Trophoblast cell (in vitro differentiated cells and primary cell): ENCODE results near the gene ASIC2.
A peak's percentile ranks its signal among the peaks of the same experiment; 100 is the strongest.

Experiments used
- DNase-seq, 2 donors: peaks; one replicate each; pipeline ENCODE4 v3.0.0-alpha.2; 2016
- H2AFZ ChIP-seq: 2 replicates; pipeline ENCODE4 v1.6.1; 2013; ENCODE audit warnings: low read length, moderate library complexity, mild to moderate bottlenecking; ENCODE audit not compliant: insufficient read depth, poor library complexity
- H2AK5ac ChIP-seq: 2 replicates; pipeline ENCODE4 v1.6.1; 2013; ENCODE audit warnings: mild to moderate bottlenecking, low read length
- H2BK120ac ChIP-seq: 2 replicates; pipeline ENCODE4 v1.6.1; 2013; ENCODE audit warnings: low read length, mild to moderate bottlenecking, moderate library complexity; ENCODE audit not compliant: insufficient read depth, poor library complexity
- H2BK12ac ChIP-seq: 2 replicates; pipeline ENCODE4 v1.6.1; 2013; ENCODE audit warnings: mild to moderate bottlenecking, low read length, moderate library complexity
- H2BK5ac ChIP-seq: 2 replicates; pipeline ENCODE4 v1.6.1; 2013; ENCODE audit warnings: low read length, low read depth, moderate library complexity, mild to moderate bottlenecking; ENCODE audit not compliant: poor library complexity
- H3K14ac ChIP-seq: 2 replicates; pipeline ENCODE4 v1.6.1; 2013; ENCODE audit warnings: mild to moderate bottlenecking, low read length
- H3K18ac ChIP-seq: 2 replicates; pipeline ENCODE4 v1.6.1; 2013; ENCODE audit warnings: mild to moderate bottlenecking, low read length
- H3K23ac ChIP-seq: 2 replicates; pipeline ENCODE4 v1.6.1; 2013; ENCODE audit warnings: low read length
- H3K27ac ChIP-seq: 2 replicates; pipeline ENCODE4 v1.5.1; 2013; ENCODE audit warnings: low read depth, mild to moderate bottlenecking, inconsistent platforms, low read length, moderate library complexity
- H3K27me3 ChIP-seq: 2 replicates; pipeline ENCODE4 v1.6.1; 2013; ENCODE audit warnings: inconsistent platforms, mild to moderate bottlenecking, low read length, moderate library complexity; ENCODE audit not compliant: insufficient read depth
- H3K36me3 ChIP-seq, 2 experiments: 1 replicate in 1 of 2; 2 replicates in 1 of 2; pipeline ENCODE4 v1.6.1; 2013; ENCODE audit warnings: low read length in 2 of 2, mild to moderate bottlenecking in 2 of 2, moderate library complexity in 1 of 2; ENCODE audit not compliant: insufficient read depth in 2 of 2, control insufficient read depth in 1 of 2
- H3K4ac ChIP-seq: 2 replicates; pipeline ENCODE4 v1.6.1; 2013; ENCODE audit warnings: low read depth, mild to moderate bottlenecking, low read length, moderate library complexity
- H3K4me1 ChIP-seq, 2 experiments: 1 replicate in 1 of 2; 2 replicates in 1 of 2; pipeline ENCODE4 v1.6.1; 2013; ENCODE audit warnings: low read length in 2 of 2, mild to moderate bottlenecking in 2 of 2, moderate library complexity in 1 of 2; ENCODE audit not compliant: insufficient read depth in 2 of 2, control insufficient read depth in 1 of 2
- H3K4me2 ChIP-seq: 2 replicates; pipeline ENCODE4 v1.6.1; 2013; ENCODE audit warnings: inconsistent platforms, mild to moderate bottlenecking, low read length, moderate library complexity
- H3K4me3 ChIP-seq: 2 replicates; pipeline ENCODE4 v1.5.1; 2013; ENCODE audit warnings: mild to moderate bottlenecking, low read depth, low read length, inconsistent platforms
- H3K79me1 ChIP-seq: one replicate; pipeline ENCODE4 v1.6.1; 2013; ENCODE audit warnings: low read length
- H3K79me2 ChIP-seq: 2 replicates; pipeline ENCODE4 v1.6.1; 2013; ENCODE audit warnings: low read length, mild to moderate bottlenecking; ENCODE audit not compliant: control insufficient read depth, insufficient read depth, poor library complexity
- H3K9ac ChIP-seq: 2 replicates; pipeline ENCODE4 v1.6.1; 2013; ENCODE audit warnings: mild to moderate bottlenecking, low read length
- H3K9me3 ChIP-seq: 2 replicates; pipeline ENCODE4 v1.6.1; 2013; ENCODE audit warnings: low read depth, mild to moderate bottlenecking, control low read depth, inconsistent platforms, low read length; ENCODE audit not compliant: insufficient read depth
- H4K12ac ChIP-seq: 2 replicates; pipeline ENCODE4 v1.6.1; 2013; ENCODE audit warnings: low read depth, mild to moderate bottlenecking, low read length, moderate library complexity
- H4K8ac ChIP-seq: 2 replicates; pipeline ENCODE4 v1.6.1; 2013; ENCODE audit warnings: low read depth, mild to moderate bottlenecking, low read length, moderate library complexity
- H4K91ac ChIP-seq: one replicate; pipeline ENCODE4 v1.6.1; 2013; ENCODE audit warnings: low read depth, mild to moderate bottlenecking, low read length, moderate library complexity
- WGBS: extraction: QIAGEN DNeasy Blood & Tissue Kit; methylation state at CpG from one replicate; pipeline ENCODE4 v1.1.7; 2013; ENCODE audit warnings: missing lambda C conversion rate; ENCODE audit not compliant: insufficient read length, insufficient coverage; ENCODE audit errors: extremely low coverage; 5-methylcytosine and 5-hydroxymethylcytosine counted together

The ASIC2 gene

GRCh38 chr17:33053676-33054075, 239.4 kb downstream of the ASIC2 start:
- H4K91ac ChIP-seq = no peak overlapping the region
- WGBS = no CpG with 5 or more reads among the region's 2 CpGs
- H3K36me3 ChIP-seq = no peaks in the 10 kb centered on the region
- H3K9ac ChIP-seq = no peak overlapping the region
- no peak overlapping the region for H2BK5ac ChIP-seq
- no peak overlapping the region for H3K23ac ChIP-seq
- no peak overlapping the region for H2AK5ac ChIP-seq
- no peak overlapping the region for H3K27ac ChIP-seq
- no peaks in the 10 kb centered on the region for H3K4me1 ChIP-seq
- no peak overlapping the region for H3K4me3 ChIP-seq
- H2AFZ ChIP-seq = no peak overlapping the region
- no peak overlapping the region for H3K4ac ChIP-seq
- H3K9me3 ChIP-seq = peaks cover 2% of the 10 kb centered on the region
- H3K14ac ChIP-seq = no peak overlapping the region
- H3K79me2 ChIP-seq = no peaks in the 10 kb centered on the region
- H2BK12ac ChIP-seq = no peak overlapping the region
- H3K27me3 ChIP-seq = no peaks in the 10 kb centered on the region
- H4K12ac ChIP-seq = no peak overlapping the region
- H3K79me1 ChIP-seq = no peaks in the 10 kb centered on the region
- H2BK120ac ChIP-seq = no peak overlapping the region
- no peak overlapping the region for H3K4me2 ChIP-seq
- no peak for DNase-seq
- H4K8ac ChIP-seq = no peak overlapping the region
- H3K18ac ChIP-seq = no peak overlapping the region

- Histone ChIP-seq H3K4me2 (no peak overlapping the region), H4K12ac (no peak overlapping the region), H3K14ac (no peak overlapping the region), H3K18ac (no peak overlapping the region), H3K27me3 (no peaks in the 10 kb centered on the region), H3K79me1 (no peaks in the 10 kb centered on the region), H3K9me3 (peaks cover 2% of the 10 kb centered on the region), H3K27ac (no peak overlapping the region), H3K4me1 (no peaks in the 10 kb centered on the region), H2AK5ac (no peak overlapping the region), H2BK12ac (no peak overlapping the region), H3K79me2 (no peaks in the 10 kb centered on the region), H4K8ac (no peak overlapping the region), H2BK120ac (no peak overlapping the region), H2BK5ac (no peak overlapping the region), H3K4ac (no peak overlapping the region), H3K9ac (no peak overlapping the region), H2AFZ (no peak overlapping the region), H3K36me3 (no peaks in the 10 kb centered on the region), H4K91ac (no peak overlapping the region), H3K23ac (no peak overlapping the region), H3K4me3 (no peak overlapping the region)
- no CpG with 5 or more reads among the region's 4 CpGs for WGBS
- peak in 1 of 2 donors; percentile 58 for DNase-seq
These were observed 240.2 kb downstream of the ASIC2 start for GRCh38 chr17:33052856-33053255.

GRCh38 chr17:33050611-33051140, 242.4 kb downstream of the ASIC2 start:
- Histone ChIP-seq H3K9me3 (peaks cover 2% of the 10 kb centered on the region), H2BK120ac (no peak overlapping the region), H3K79me1 (no peaks in the 10 kb centered on the region), H3K18ac (no peak overlapping the region), H3K4ac (no peak overlapping the region), H3K4me2 (no peak overlapping the region), H3K27ac (no peak overlapping the region), H3K14ac (no peak overlapping the region), H3K27me3 (no peaks in the 10 kb centered on the region), H4K12ac (no peak overlapping the region), H4K91ac (no peak overlapping the region), H2AFZ (no peak overlapping the region), H2AK5ac (no peak overlapping the region), H3K4me3 (no peak overlapping the region), H2BK5ac (no peak overlapping the region), H4K8ac (no peak overlapping the region), H3K23ac (no peak overlapping the region), H3K4me1 (no peaks in the 10 kb centered on the region), H2BK12ac (no peak overlapping the region), H3K79me2 (no peaks in the 10 kb centered on the region), H3K9ac (no peak overlapping the region), H3K36me3 (no peaks in the 10 kb centered on the region)
- DNase-seq = peak in 1 of 2 donors; percentile 18
- WGBS = no CpG with 5 or more reads among the region's 1 CpG

GRCh38 chr17:33049781-33050414, 243.2 kb downstream of the ASIC2 start:
- no peak overlapping the region for H3K9ac ChIP-seq
- H3K23ac ChIP-seq = no peak overlapping the region
- H3K4me2 ChIP-seq = no peak overlapping the region
- no peak overlapping the region for H2AFZ ChIP-seq
- H3K27ac ChIP-seq = no peak overlapping the region
- H4K91ac ChIP-seq = no peak overlapping the region
- H3K4ac ChIP-seq = no peak overlapping the region
- no peak overlapping the region for H2BK12ac ChIP-seq
- DNase-seq = peak; percentile 28 to 80
- no peaks in the 10 kb centered on the region for H3K27me3 ChIP-seq
- no peaks in the 10 kb centered on the region for H3K4me1 ChIP-seq
- no peak overlapping the region for H3K14ac ChIP-seq
- no peak overlapping the region for H2BK5ac ChIP-seq
- no peaks in the 10 kb centered on the region for H3K79me2 ChIP-seq
- no CpG with 5 or more reads among the region's 11 CpGs for WGBS
- H3K4me3 ChIP-seq = no peak overlapping the region
- H4K8ac ChIP-seq = no peak overlapping the region
- no peak overlapping the region for H3K18ac ChIP-seq
- no peak overlapping the region for H2BK120ac ChIP-seq
- H3K79me1 ChIP-seq = no peaks in the 10 kb centered on the region
- no peaks in the 10 kb centered on the region for H3K36me3 ChIP-seq
- peaks cover 2% of the 10 kb centered on the region for H3K9me3 ChIP-seq
- H4K12ac ChIP-seq = no peak overlapping the region
- no peak overlapping the region for H2AK5ac ChIP-seq
